Loucy (cell line): ENCODE results near the gene TMEM132C.

Experiments
- CTCF ChIP-seq: fragments of 200-600 bp; sonication (generic); conservative IDR thresholded peaks from 2 replicates; pipeline ENCODE4 v1.5.1; 2014; ENCODE audit warnings: mild to moderate bottlenecking, antibody characterized with exemption, low read length
- EZH2phosphoT487 ChIP-seq: fragments of 200-600 bp; IDR thresholded peaks from 2 replicates; pipeline ENCODE4 v1.6.1; 2018; ENCODE audit warnings: antibody characterized with exemption, mild to moderate bottlenecking, moderate library complexity, borderline replicate concordance

GRCh38 chr12:128672428-128672827, 405.5 kb downstream of the TMEM132C start:
- TF ChIP-seq CTCF, result no peak
- TF ChIP-seq EZH2phosphoT487, result no peak
